Activated CD4-positive, alpha-beta T cell treated with anti-CD3 and anti-CD28 coated beads, Interleukin-2, amount 50 U/mL, for 16 hours (primary cell): ENCODE results near the gene CEP170.

Experiments
- DNase-seq: peaks from one replicate; pipeline ENCODE4 v3.0.0-alpha.2; 2020

CEP170 gene

DNA sequence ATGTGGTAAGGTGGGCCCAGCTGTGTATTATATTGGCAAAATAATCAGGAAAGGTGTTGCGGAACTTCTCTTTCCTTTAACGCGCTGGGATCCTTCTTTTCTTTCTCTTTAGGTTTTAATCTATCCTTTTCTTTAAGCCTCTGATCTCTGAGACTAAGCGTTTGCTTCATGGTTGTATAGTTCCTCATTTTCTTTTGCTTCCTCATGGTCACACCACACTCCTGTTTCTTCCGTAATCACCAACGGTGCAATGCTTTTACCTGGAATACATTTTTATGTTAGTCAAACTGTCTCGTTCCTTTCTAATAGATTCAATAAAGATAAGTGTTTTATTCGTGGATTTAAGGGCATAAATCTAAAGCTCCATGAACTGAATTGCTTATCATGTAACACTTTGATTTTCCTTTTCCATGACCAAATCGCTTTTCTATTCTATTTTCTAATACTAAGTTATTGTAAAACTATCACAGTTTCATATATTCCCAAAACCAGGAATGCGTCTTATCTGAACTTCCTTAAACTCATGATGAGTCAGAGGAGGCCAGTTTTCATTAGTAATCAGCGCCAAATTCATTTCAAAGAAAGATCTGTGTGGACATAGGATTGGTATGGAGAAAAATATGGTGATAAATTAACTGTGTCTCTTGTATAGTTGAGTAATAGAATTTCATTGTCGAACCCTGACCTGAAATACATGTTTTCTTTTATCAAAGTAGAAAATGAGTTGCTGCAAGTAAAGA, 13.0 kb upstream of the CEP170 start:
- no peak for DNase-seq

DNA sequence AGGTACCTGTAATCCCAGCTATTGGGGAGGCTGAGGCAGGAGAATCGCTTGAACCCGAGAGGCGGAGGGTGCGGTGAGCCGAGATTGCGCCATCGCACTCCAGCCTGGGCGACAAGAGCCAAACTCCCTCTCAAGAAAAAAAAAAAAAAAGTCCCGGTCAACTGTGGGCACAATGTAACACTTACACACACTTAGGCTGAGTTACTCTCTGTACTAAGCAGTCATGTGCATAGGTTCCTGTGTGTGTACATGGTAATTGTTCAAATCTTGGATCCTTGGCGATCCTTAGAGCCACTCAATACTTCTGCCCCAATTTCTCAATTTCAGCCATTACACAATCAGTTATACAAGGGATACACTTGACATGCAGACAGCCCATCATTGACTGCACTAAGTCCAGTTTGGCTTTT, 12.4 kb upstream of the CEP170 start:
- no peak for DNase-seq

DNA sequence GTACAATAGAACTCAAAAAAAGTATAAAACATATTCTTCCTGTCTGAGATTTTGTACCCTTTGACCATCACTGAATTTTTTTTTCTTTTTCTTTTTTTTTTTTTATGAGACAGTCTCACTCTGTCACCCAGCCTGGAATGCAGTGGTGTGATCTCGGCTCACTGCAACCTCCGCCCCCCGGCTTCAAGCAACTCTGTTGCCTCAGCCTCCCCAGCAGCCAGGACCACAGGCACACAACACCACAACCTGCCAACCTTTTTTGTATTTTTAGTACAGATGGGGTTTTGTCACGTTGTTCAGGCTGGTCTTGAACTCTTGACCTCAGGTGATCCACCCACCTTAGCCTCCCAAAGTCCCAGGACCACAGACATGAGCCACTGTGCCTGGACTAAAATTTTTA, 11.2 kb upstream of the CEP170 start:
- DNase-seq: no peak

DNA sequence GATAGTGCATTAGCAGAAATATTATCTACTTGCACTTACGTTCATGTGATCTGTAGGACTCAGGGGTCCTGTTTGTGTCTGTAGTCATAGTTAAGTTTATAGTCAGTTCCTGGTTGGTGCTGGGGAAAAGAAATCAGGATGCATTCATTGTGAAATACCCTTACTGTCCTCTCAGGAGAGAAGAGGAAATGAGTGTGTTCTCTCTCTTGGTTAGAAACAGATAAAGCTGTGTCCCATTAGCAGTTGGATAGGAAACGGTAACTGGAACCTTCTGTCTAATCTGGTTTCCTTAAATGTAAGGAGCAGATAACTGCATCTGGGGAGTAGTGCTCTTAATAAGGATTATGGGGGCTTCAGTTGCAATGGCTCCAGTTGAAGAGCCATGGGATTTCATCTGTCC, 9.6 kb upstream of the CEP170 start:
- DNase-seq: peak; percentile 60

DNA sequence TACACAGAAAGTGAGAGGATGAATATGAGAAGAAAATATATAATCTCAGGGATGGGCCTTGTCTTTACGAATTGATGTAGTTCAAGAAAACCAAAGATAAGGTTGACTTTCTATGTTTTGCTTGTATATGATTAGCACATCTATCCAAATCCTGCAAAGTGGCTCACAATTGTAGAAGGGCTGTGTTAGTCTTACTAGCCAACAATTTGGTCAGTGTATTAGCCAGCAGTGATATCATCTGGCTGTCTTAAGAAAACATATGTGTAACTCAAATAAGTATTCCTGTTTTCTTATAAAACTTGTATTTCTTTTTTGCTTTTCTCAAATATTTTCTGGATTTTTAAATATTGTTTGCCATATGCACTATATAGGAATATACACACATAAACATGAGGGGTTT, 6.3 kb upstream of the CEP170 start:
- no peak for DNase-seq

DNA sequence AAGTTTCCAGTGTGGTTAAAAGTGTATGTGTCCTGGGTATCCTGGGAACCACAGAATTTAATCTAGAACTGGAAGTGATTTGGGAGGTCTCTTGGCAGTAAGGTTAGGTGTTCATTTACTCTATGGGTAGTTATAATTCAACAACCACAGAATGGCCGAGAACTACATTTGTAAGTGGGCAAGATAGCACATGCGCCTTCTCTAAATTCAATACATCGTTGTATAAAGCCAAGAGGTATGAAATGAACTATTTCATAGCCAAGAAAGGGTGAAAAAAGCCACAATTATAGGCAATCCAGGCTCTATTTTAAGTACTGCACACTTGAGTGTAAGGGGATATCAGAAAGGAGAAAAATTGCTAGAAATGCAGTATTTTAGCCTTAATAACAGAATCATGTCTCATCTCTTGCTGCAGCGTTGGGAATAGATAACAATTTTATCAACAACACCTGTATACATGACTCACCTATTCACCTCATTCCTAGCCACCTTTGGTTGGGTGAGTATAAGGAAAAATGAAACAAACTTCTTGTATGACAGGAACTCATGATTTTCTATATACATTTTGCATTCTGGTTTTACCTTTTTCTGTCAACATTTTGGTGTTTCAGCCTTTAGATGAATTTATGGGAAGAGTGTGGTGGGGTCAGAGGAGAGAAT, 5.3 kb upstream of the CEP170 start:
- DNase-seq: no peak

DNA sequence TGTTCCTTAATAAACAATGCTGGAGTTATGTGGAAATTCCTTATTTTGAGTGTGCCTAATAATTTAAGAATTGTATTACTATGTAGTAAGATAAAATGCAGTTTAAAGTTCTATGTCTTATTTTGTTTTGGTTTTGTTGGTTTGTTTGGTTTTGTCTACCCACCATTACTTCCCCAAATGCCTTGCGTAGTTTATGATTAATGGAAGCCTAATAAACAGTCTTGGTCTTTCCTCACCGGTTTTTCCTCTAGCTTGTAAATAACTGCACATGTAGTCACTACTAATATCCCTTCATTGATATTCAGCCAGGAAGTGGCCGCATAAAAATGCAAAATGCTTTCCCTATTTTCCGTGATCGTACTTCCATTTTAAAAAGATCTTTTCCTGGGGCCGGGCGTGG, 3.6 kb upstream of the CEP170 start:
- DNase-seq: no peak

DNA sequence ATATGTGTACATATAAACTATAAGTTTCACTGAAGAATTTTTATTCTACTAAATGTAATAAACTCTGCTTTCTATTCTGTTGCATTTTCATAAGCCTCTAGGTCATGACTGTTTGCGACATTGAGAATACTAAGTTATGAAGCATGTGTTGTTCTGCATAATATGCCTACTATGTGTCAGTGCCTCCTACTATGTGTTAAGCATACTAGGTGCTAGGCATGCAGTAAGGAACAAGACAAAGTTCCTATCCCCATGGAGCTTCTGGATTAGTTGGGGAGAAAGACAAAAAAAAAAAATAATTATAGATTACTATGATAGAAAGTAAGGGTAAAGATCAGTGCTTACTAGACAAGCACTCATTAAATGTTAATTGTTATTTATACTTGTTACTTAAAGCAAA, 2.1 kb upstream of the CEP170 start:
- DNase-seq: no peak

DNA sequence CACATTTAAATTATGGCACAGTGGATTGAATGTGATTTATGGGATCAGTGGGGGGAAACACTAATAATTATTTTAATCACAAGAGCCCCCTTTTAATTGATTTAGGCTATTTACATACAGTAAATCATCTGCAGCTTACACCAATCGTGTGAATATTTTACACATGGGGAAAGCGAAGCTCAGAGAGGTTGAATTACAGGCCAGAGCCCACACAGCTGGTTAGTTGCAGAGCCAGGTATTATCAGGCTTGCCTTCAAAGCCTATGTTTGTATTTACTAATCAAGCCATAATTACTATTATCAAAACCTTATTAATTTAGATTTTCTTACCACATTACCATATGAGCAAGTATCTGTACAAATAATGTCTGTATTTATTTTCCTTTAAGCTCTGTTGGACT, 1.5 kb upstream of the CEP170 start:
- DNase-seq: no peak

DNA sequence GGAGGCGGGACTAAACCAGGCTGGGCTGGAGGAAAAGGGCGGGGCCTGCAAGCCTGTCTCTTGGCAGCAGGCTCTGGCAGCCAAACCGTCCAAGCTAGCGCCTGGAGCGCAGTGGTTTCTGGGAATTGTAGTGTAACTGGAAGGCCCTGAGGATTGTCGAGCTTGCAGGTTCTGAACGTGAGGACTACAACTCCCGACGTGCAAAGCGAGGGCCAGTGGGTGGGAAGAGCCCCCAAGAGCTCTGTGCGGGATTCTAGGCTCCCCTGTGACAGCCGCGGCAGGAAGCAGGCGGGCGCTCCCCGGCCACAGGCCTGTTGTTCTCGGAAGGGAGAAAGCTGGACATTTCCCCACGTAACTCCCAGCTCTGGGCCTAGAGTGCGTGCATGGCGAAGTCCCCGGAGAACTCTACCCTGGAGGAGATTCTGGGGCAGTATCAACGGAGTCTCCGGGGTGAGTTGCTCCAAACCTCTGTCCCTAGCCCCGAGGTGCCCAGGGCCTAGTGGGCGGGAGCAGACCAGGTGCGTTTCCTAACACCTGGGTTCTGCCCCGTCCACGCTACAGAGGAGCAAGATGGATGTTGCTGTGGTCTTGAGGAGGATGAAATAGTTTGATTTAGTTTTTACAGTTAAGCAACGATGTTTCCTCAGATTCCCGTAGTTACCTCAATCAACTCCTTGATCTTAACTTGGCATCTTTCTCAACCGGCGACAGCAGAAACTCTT, 871 bp upstream of the CEP170 start, which contains the start of gene SDCCAG8:
SDCCAG8 (plus strand) TSS at position 251 of the 722 bp plus-strand sequence; CDS start at position 384, 133 bp downstream.
- peak; percentile 99 for DNase-seq

DNA sequence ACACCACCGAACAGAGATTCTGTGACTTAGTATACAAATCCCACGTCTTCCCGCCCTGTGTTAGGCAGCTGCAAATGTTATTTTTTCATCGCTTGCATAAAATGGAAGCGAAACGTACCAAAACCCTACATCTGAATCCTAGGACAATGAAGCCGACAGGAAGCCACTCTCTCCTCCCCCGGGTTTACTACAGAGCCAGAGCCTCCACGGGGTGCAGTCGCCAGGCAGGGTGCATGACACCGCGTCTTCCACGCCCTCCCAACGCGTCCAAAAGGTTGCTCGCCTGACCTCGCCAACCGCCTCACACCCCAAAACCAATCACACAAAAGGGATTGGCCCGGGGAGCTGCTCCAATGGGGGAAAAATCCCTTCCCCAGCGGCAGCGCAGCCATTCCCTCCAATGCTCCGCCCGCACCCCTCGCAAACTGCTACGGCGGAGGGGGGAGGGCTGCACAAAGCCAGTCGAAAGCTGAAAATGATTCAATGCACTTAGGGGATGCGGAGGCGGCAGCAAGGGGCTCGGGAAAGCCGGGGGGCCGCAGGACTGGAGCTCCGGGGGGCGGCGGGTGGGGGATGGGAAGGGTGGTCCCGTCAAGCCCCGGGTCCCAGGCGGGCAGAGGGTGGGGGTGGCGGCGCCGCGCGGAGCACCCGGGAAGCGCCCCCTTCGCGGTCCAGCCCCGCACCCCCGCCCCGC, 701 bp downstream of the CEP170 start:
- peak; percentile 68 for DNase-seq

DNA sequence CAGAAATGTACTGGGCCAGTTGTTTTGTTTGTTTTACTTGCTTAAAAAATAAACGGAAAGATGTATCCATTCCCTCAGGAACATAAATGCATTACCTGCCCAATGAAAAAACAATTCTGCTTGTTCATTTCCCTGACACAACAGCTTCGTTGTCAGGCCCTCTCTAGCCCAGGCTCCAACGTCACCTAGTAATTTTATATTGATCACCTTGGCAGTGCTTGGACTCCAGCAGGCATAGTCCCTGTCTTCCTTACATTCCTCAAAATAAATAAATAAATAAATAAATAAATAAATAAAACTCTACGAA, 1.2 kb downstream of the CEP170 start:
- no peak for DNase-seq

DNA sequence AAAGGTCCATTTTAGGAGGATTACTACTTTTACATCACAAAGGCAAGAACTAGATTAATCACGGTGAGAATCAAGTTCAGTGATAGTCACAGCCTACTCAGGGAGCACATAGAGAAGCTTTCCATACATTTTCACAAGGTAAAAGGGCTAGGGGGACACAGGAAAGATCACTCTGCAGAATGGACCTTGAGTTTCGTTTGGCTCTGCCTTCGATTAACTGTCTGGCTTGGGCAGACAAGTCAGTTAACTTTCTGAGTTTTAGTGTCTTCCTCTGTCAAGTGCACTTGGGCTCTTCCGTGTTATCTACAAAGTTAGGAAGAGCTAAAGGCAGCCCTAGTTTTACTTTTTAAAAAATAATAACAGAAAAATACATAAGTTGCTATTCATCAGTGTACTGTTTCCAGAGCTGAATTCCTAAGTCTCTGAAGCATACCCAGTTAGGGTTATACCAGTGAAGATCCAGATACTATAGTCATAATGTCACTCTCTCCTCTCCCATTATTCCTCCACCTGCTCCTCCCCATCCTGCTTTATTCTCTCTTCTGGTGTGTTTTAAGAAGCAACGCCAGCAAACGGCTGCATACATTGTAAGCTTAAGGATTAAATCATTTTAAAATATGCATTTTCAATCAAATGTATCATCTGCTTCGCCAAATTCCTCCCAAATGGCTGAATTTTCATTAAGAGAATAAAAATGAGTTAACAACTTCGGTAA, 1.7 kb downstream of the CEP170 start:
- DNase-seq: no peak

DNA sequence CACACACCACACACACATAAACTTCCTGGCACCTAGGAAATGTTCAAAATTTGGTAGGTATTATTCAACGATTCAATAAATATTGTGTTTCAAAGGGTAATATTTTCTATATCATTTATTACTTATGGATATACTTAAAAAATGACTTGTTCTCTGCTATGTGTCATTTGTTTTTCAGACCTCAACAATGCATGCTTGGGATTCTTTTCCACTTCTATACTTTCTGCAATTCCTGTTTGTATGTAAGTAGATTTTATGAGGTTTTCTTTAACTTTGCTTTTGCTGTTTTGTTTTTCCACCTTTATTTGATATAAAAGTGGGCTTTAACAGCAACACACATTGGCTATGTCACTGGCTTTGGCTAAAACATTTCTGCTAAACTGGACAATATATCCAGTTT, 3.5 kb downstream of the CEP170 start:
- no peak for DNase-seq

DNA sequence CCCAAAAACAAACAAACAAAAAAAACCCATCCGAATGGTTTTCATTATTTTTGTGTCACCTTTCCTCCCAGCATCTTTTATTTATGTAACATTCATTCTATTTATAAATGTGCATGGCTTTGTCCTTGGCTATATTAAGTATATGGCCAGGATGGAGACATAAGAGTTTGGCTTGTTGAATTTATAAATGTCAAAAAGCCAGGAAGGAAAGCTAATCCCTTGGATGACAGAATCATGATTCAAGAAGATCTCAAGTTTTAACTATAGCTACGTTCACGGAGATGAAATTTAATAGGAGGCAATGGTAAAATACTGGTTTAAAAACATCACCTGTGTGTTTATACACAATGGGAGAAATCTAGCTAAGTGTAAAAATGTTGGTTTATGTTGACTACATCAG, 5.0 kb downstream of the CEP170 start:
- DNase-seq: no peak

DNA sequence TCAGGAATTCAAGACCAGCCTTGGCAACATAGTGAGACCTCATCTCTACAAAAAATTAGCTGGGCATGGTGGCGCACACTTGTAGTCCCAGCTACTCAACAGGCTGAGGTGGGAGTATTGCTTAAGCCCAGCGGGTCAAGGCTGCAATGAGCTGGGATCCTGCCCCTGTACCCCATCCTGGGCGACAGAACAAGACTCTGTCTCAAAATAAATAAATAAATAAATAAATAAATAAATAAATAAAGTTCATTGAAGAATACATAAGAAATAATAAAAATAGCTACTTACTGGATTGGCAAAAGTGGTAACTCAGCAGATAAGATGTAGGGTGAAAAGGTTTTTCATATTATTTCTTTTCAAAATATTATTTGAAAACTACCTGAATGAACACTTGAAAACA, 5.9 kb downstream of the CEP170 start:
- DNase-seq: no peak

DNA sequence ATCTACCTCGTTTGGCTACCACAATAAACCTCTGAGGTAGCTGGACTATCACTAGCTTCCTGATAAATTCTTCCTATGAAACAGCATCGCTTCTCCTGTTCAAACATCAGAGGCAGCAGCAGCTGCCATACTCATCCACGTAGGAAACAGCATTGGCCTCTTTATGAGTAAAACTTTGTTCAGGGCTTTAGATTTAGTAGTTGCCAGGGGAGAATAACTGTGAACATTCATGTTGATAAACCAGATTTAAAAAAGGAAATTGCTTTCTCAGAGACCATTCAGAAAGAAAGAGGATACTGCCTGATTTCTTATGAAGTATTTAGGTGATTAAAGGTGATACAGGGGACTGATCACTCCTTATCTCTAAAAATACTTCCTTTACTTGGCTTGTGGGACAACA, 7.2 kb downstream of the CEP170 start:
- no peak for DNase-seq

DNA sequence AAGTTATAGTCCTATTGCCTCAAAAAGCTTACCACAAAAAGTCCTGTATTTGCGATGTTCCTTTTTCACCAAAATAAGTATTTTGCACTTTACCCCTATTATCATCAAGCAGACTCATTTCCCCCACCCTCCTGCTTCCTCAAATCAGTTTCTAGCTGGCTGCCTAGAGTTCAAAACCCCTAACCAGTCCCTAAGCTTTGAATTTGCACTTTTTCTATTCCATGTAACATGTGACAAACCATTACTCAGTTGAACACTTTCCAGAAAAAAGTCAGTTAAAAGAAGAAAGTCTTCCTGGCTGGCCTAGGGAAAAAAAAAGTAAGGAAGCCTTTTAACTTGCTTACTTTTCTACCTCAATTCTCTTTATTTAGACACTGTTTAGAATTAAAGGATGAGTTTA, 8.2 kb downstream of the CEP170 start:
- DNase-seq: no peak

DNA sequence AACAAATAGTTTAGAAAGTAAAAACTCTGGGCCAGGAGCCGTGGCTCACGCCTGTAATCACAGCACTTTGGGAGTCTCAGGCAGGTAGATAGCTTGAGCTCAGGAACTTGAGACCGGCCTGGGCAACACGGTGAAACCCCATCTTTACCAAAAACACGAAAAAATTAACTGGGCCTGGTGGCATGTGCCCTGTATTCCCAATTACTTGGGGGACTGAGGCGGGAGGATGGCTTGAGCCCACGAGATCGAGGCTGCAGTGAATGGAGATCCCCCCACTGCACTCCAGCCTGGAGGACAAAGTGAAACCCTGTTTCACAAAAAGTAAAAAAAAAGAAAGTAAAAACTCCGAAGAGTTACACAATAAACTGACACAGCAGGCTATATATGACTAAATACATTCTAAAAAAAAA, 10.6 kb downstream of the CEP170 start:
- no peak for DNase-seq

DNA sequence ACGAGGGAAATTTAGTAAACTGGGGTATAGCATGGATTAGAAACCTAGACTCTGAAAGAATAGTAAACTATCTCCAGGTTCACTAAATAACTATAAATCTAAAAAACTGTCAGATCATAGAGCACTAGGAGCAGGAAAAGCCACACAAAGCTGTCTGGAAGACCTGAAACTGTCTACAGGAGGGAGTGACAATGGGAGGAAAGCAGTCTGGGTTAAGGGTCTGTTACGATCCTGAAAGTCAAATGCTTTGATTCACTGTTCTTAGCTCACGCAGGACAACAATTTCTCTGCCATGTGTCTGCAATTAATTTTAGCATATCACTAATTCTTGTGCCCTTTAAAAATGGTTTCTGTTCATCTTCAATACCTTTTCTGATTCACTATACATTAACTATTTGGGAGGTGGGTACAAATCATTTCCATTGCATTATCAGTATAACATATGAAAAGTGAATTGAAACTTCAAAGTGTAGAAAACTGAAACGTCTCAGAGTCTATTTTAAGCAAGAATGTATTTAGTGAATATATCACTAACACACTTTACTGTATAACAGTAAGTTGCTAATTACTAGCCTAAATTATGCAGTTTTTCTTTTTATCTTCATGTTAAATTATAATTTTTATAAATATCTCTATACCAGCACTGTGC, 18.4 kb downstream of the CEP170 start:
- DNase-seq: no peak

DNA sequence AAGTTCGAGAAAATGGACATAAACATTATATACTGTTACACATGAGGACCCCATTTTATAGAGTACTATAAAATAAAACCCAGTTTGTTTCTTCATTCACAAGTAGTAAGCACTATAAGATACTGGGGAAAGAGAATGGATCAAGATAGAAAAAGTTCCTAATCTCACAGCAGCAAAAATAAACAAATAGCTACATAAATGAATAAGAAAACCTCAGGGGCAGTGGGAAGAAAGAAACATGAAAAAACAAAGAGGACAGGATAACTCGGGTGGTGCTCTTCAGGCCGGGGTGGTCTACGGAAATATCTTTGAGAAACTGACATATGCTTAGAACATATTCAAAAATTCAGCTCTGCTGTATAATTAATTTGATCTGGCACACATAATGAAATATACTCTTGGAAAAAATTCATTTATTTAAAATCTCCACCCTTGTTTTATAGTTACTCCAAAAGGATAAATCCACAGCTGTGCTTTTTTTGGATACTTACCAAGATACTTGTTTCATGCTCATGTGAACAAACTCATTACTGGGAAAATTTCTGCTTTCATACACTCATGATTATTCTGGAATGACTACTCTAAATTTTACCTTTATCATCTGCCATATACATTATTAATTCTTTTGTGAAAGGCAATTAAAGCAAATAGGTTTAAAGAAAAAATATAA, 20.0 kb downstream of the CEP170 start:
- no peak for DNase-seq

DNA sequence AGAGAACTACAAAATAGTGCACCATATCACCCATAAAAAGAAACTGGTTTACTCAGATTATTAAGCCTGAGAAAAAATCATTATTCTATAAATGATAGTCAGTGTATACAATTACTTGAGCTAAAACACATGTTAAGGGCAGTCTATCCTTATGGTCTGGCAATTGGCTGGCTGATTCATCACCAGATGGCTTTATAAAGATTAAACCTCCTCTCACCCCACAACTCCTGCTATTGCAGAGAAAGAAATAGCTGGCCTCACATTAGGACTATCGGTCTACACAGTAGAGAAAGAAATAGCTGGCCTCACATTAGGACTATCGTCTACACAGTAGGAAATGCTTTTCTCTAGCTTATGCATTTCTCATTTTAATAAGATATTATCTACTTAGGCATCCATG, 21.2 kb downstream of the CEP170 start:
- DNase-seq: no peak
